LNCaP clone FGC (cell line): Measurements from ENCODE around the gene AADACL4.

Experiments used
- DNase-seq: peaks from one replicate; pipeline ENCODE4 v3.0.0-alpha.2; 2011; ENCODE audit warnings: low read depth
- H3K4me3 ChIP-seq: 2 replicates; pipeline ENCODE4 v1.5.1; 2011; ENCODE audit warnings: mild to moderate bottlenecking, low read depth, low read length, control low read depth
- CTCF ChIP-seq: IDR thresholded peaks from 2 replicates; pipeline ENCODE4 v1.5.1; 2012; ENCODE audit warnings: mild to moderate bottlenecking; ENCODE audit not compliant: control insufficient read depth, insufficient read depth; ENCODE audit errors: extremely low read depth

The AADACL4 gene

GRCh38 chr1:12598974-12599373, 44.9 kb upstream of the AADACL4 start:
- H3K4me3 ChIP-seq = no peak overlapping the region
- no peak for DNase-seq
- TF ChIP-seq CTCF = no peak

GRCh38 chr1:12599657-12600056, 44.2 kb upstream of the AADACL4 start:
- no peak for TF ChIP-seq CTCF
- H3K4me3 ChIP-seq = no peak overlapping the region
- DNase-seq = no peak

GRCh38 chr1:12600335-12600734, 43.5 kb upstream of the AADACL4 start:
- no peak for DNase-seq
- no peak for TF ChIP-seq CTCF
- H3K4me3 ChIP-seq = no peak overlapping the region

- 0 out of 2 replicates have a peak, but pooled peaks have one; percentile 18 for TF ChIP-seq CTCF
- no peak for DNase-seq
Observed at GRCh38 chr1:12600880-12601633, 42.8 kb upstream of the AADACL4 start.

GRCh38 chr1:12601700-12602658, 41.9 kb upstream of the AADACL4 start:
- DNase-seq = no peak
- no peak for TF ChIP-seq CTCF
- no peak overlapping the region for H3K4me3 ChIP-seq

More at GRCh38 chr1:12600880-12601633, 42.8 kb upstream of the AADACL4 start:
- no peak overlapping the region for H3K4me3 ChIP-seq

- no peak for TF ChIP-seq CTCF
- DNase-seq = no peak
- no peak overlapping the region for H3K4me3 ChIP-seq
Observed at GRCh38 chr1:12602659-12603024, 41.2 kb upstream of the AADACL4 start.

GRCh38 chr1:12603224-12603623, 40.7 kb upstream of the AADACL4 start:
- no peak for DNase-seq
- H3K4me3 ChIP-seq = no peak overlapping the region
- TF ChIP-seq CTCF = no peak
